Measurements from ENCODE around the gene KIF13A.
A peak's percentile ranks its signal among the peaks of the same experiment; 100 is the strongest.

KIF13A gene

DNA sequence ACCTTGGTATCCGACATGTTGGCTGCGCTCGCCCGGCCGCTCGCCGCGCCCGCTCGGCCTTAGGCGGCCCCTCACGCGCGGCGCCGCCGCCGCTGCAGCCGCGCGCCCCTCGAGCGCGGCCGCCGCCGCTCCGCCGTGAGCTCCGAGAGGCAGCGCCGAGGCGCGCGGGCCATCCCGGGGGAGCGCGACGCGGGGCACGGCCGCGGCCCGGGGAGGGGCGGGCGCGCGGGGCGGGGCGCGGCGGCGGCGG, at the start of gene KIF13A:
Gene KIF13A, minus strand, starts transcription at position 189 of the 250 bp plus-strand sequence. Its CDS starts 172 bp downstream, at position 17.
- no peaks in the 10 kb centered on the region for H3K79me2 ChIP-seq (ENCODE audit: low read length)
- H3K36me3 ChIP-seq (replicated peaks; ENCODE audit: low read depth, low read length): no peaks in the 10 kb centered on the region
- peaks cover 3% of the 10 kb centered on the region; the same call in 1 of the 2 replicates for H4K20me1 ChIP-seq (ENCODE audit: insufficient read depth, low read length)
- TF ChIP-seq, protein P1, sequence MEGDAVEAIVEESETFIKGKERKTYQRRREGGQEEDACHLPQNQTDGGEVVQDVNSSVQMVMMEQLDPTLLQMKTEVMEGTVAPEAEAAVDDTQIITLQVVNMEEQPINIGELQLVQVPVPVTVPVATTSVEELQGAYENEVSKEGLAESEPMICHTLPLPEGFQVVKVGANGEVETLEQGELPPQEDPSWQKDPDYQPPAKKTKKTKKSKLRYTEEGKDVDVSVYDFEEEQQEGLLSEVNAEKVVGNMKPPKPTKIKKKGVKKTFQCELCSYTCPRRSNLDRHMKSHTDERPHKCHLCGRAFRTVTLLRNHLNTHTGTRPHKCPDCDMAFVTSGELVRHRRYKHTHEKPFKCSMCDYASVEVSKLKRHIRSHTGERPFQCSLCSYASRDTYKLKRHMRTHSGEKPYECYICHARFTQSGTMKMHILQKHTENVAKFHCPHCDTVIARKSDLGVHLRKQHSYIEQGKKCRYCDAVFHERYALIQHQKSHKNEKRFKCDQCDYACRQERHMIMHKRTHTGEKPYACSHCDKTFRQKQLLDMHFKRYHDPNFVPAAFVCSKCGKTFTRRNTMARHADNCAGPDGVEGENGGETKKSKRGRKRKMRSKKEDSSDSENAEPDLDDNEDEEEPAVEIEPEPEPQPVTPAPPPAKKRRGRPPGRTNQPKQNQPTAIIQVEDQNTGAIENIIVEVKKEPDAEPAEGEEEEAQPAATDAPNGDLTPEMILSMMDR (IDR thresholded peaks at IDR 0.05; ENCODE audit: low read depth, low read length): no peak
- no peak for TF ChIP-seq EZH2phosphoT487 (IDR thresholded peaks at IDR 0.05; ENCODE audit: low read depth)
- peak within 1 kb of the TSS; percentile 85 for H3K4me3 ChIP-seq (ENCODE audit: low read length)
- peak within 1 kb of the TSS; percentile 50 for H3K9ac ChIP-seq (ENCODE audit: low read length)
- H2AFZ ChIP-seq (ENCODE audit: low read depth, low read length): 0 out of 2 replicates have a peak within 1 kb of the TSS, but pooled peaks have one; percentile 42
- peak within 1 kb of the TSS; percentile 99 for H3K4me2 ChIP-seq (ENCODE audit: low read length)
- H3K9me3 ChIP-seq (ENCODE audit: insufficient read depth, low read length): no peaks in the 10 kb centered on the region
- H3K27ac ChIP-seq (ENCODE audit: low read length): no peak within 1 kb of the TSS
- peaks cover 60% of the 10 kb centered on the region for H3K27me3 ChIP-seq (ENCODE audit: low read depth, low read length)
- peaks cover 22% of the 10 kb centered on the region for H3K4me1 ChIP-seq (ENCODE audit: low read length)

DNA sequence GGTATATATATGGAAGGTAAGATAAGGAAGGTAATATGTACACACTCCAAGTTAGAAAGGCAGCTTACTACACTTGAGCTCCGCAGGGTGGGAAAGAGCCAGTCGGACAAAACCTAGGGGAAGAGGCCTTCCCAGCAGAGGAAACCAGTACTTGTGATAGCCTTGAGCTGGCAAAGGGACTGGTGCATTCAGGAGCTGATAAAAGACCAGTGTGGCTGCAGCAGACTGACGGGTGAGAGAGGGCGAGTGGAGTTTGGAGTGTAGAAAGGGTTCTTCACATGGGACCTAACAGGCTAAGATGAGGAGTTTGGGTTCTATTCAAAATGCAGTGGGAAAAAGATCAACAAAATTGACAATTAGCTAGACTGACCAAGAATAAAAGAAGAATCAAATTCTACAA, 49.3 kb upstream of the KIF13A start:
- Histone ChIP-seq H3K36me3 (replicated peaks; ENCODE audit: low read depth, low read length) (no peaks in the 10 kb centered on the region), H2AFZ (ENCODE audit: low read depth, low read length) (no peak overlapping the region), H3K4me2 (ENCODE audit: low read length) (no peak overlapping the region), H3K79me2 (ENCODE audit: low read length) (no peaks in the 10 kb centered on the region), H3K9ac (ENCODE audit: low read length) (no peak overlapping the region), H3K27me3 (ENCODE audit: low read depth, low read length) (no peaks in the 10 kb centered on the region), H3K9me3 (ENCODE audit: insufficient read depth, low read length) (no peaks in the 10 kb centered on the region), H3K4me1 (ENCODE audit: low read length) (peaks cover 3% of the 10 kb centered on the region; the same call in 1 of the 2 replicates), H3K27ac (ENCODE audit: low read length) (no peak overlapping the region), H4K20me1 (ENCODE audit: insufficient read depth, low read length) (no peaks in the 10 kb centered on the region), H3K4me3 (ENCODE audit: low read length) (no peak overlapping the region)
- TF ChIP-seq EZH2phosphoT487 (IDR thresholded peaks at IDR 0.05; ENCODE audit: low read depth): no peak
- TF ChIP-seq, protein P1 (IDR thresholded peaks at IDR 0.05; ENCODE audit: low read depth, low read length): no peak

DNA sequence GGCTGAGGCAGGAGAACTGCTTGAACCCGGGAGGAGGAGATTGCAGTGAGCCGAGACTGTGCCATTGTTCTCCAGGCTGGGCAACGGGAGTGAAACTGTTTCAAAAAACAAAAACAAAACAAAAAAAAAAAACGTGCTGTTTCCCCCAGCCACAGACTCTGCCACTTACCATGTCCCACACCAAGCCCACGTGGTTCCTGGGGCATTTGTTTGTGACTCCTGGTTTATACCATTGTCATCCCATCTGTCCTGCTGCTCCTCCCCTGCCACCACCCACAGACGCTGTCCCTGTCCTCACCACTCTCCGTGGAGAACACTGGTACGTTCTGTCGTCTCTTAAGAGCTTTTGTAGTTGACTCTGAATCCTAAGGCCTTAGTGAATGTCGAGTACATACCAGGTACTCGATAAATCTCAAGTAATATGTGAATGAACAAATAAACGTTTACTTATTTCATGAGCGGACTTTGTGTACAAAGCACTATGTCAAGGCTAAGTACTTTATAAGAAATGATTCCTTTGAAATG, 48.0 kb upstream of the KIF13A start:
- Histone ChIP-seq H3K79me2 (ENCODE audit: low read length) (no peaks in the 10 kb centered on the region), H3K4me2 (ENCODE audit: low read length) (peak overlapping the region; percentile 39; the same call in 1 of the 2 replicates), H3K36me3 (replicated peaks; ENCODE audit: low read depth, low read length) (no peaks in the 10 kb centered on the region), H3K9me3 (ENCODE audit: insufficient read depth, low read length) (no peaks in the 10 kb centered on the region), H2AFZ (ENCODE audit: low read depth, low read length) (no peak overlapping the region), H3K27ac (ENCODE audit: low read length) (no peak overlapping the region), H3K4me1 (ENCODE audit: low read length) (peaks cover 3% of the 10 kb centered on the region; the same call in 1 of the 2 replicates), H3K27me3 (ENCODE audit: low read depth, low read length) (no peaks in the 10 kb centered on the region), H3K4me3 (ENCODE audit: low read length) (no peak overlapping the region), H4K20me1 (ENCODE audit: insufficient read depth, low read length) (no peaks in the 10 kb centered on the region), H3K9ac (ENCODE audit: low read length) (no peak overlapping the region)
- TF ChIP-seq, protein P1 (IDR thresholded peaks at IDR 0.05; ENCODE audit: low read depth, low read length): no peak
- TF ChIP-seq EZH2phosphoT487 (IDR thresholded peaks at IDR 0.05; ENCODE audit: low read depth): no peak

DNA sequence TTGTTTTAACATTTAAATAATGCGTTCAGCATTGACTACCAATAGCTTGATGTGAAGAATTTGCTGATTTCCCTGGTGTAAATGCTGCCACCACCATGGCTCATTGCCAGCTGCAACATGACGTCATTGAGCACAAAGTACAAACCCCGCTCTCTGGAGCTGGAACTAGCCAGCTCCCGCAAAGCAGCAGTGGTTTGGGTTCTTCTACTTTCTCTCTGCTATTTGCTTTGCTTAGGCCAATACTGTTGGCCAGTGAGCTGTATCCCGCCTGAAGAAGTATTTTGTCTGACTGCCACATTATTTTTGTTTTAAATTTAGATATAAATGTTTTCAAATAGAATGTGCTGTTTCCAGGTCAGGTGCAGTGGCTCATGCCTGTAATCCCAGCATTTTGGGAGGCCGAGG, 47.4 kb upstream of the KIF13A start:
- Histone ChIP-seq H4K20me1 (ENCODE audit: insufficient read depth, low read length) (no peaks in the 10 kb centered on the region), H3K9ac (ENCODE audit: low read length) (no peak overlapping the region), H2AFZ (ENCODE audit: low read depth, low read length) (no peak overlapping the region), H3K9me3 (ENCODE audit: insufficient read depth, low read length) (no peaks in the 10 kb centered on the region), H3K79me2 (ENCODE audit: low read length) (no peaks in the 10 kb centered on the region), H3K4me3 (ENCODE audit: low read length) (no peak overlapping the region), H3K4me2 (ENCODE audit: low read length) (peak overlapping the region; percentile 39), H3K4me1 (ENCODE audit: low read length) (peaks cover 3% of the 10 kb centered on the region; the same call in 1 of the 2 replicates), H3K36me3 (replicated peaks; ENCODE audit: low read depth, low read length) (no peaks in the 10 kb centered on the region), H3K27ac (ENCODE audit: low read length) (no peak overlapping the region), H3K27me3 (ENCODE audit: low read depth, low read length) (no peaks in the 10 kb centered on the region)
- TF ChIP-seq, protein P1 (IDR thresholded peaks at IDR 0.05; ENCODE audit: low read depth, low read length): no peak
- TF ChIP-seq EZH2phosphoT487 (IDR thresholded peaks at IDR 0.05; ENCODE audit: low read depth): no peak
